CD4-positive, alpha-beta T cell treated with Interleukin-1 beta for 1 hour (primary cell): ENCODE measurements around the gene ALDH1A1.

Experiments
- DNase-seq, 2 donors: peaks; one replicate each; pipeline ENCODE4 v3.0.0-alpha.2; 2020 to 2022

ALDH1A1 gene

DNA sequence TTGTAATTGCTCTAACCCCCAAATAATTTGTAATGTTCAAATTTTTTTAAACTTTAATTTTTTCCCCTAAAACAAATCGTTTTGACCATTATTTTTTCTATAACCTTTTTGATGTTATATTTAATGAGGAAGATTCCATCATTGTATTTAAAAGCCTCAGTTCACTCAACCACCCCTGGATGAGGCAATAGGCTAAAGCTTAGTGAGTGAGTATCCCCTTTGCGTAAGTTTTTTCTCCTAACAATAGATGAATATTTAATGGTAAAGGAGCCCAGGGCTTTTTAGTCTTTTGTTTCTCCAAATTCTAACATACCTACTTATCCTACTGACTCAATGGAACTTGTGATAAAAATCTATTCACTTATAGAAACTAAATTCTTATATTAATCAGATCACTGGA is 38.1 kb downstream of the ALDH1A1 start:
- no peak for DNase-seq

DNA sequence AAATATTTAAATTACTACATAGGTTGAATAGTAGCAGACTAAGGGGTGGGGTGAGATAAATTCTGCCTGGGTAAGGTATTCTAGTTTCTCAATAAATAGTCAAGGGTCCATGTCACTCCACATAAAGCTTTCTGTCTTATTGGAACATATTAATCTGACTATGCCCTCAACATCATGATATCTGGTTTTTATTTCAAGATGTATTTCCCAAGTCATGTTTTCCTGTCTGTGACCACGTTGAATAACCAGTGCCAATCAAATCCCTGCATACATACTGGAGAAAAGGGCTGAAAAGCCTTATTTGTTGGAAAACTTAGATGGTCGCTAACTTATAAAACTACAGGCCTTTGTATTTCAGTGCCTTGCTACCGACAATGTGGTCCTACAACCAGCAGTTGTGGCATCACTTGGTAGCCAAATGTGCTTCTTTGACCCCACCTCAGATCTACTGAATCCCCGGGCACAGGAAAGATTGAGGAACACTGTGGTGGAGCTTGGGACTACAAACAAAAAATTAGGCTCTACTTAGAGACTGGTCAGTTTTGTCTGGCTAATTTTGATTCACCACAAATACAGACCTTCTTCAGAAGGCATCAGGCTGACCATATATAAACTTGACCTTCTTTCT is 39.4 kb downstream of the ALDH1A1 start:
- no peak for DNase-seq

DNA sequence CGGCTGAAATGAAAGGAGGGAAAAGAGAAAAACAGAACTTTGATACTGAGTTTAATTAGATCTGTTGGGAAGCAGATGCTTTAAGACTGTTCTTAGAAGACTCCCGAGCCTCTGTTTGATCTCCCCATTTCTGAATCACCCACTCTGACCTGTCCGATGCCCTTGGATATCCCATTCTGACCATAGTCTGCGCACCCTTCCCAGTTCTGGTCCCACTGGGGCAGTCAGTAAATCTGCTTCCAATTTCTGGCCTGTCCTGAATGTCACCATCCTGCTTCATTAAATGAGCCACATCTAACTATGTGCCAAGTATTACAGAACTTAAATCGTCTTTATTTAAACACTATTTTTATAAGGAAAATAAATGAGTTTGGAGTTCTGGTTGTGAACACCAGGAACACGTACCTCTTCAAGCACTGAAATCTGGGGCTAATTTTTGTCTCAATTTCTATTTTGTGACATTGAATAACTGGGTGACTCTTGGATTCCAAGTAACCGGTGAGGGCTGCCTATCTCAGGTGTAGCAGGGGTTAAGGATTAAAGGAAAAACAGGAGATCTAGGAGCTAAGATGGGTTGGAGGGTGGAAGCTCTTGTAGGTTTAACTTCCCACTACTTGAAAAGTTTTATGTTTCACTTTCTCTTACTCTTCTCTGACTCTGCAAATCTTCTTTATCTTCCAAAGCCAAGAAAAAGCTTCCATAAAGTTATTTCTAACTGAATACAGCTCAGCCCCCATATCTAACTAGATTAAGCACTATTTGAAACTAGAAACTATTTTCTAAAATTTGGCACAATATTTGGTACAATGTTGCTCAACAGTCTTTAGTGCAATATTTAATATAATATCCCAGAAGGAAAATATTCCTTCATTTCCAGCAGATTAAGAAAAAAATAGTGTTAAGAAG is 40.1 kb downstream of the ALDH1A1 start:
- DNase-seq: no peak

DNA sequence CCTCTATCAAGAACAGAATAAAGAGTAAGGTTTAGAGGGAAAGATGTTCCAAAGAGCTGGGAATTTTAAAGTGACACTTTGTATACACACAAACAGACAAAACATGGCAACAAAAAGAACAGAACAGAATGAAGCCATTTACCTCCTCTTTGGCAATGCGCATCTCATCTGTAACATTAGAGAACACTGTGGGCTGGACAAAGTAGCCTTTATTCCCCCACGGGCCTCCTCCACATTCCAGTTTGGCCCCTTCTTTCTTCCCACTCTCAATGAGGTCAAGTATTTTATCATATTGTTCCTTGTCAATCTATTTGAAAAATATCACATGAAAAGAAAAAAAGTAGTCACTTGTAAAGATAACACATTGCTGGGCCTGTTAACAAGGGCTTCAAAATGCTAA is 41.0 kb downstream of the ALDH1A1 start:
- DNase-seq: no peak

DNA sequence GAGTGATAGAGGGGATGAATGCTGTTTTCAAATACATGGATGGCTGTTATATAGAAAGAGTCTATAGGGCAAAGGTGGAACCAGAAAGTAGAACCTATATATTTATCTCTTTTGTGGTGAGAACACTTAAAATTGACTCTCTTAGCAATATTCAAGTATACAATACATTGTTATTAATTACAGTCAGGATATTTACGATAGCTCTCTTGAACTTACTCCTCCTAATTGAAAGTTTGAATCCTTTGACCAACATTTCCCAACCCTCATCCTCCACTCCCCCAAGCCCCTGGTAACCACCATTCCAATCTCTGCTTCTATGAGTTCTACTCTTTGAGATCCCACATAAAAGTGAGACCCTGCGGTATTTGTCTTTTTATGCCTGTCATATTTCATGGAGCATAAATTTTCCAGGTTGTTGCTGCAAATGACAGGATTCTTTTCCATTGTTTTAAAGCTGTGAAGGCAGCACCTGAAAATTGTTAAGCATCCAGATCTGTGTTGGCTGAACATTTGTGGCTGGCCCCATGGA is 41.5 kb downstream of the ALDH1A1 start:
- no peak for DNase-seq

DNA sequence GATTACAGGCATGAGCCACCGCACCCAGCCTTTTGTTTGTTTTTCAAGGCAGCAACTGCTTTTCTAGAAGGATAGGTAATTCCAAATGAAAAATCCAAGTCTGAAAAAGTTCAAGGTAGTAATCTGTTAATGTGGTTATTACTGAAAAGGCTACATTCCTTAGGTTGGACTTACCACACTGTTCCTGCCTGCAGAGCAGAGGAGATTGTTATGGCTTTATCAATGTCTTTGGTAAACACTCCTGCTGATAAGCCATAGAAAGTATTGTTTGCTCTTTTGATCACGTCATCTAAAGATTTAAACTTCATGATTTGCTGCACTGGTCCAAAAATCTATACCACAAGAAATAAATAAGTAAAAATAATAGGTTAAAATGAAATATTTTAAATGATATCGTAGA is 43.4 kb downstream of the ALDH1A1 start:
- DNase-seq: no peak

DNA sequence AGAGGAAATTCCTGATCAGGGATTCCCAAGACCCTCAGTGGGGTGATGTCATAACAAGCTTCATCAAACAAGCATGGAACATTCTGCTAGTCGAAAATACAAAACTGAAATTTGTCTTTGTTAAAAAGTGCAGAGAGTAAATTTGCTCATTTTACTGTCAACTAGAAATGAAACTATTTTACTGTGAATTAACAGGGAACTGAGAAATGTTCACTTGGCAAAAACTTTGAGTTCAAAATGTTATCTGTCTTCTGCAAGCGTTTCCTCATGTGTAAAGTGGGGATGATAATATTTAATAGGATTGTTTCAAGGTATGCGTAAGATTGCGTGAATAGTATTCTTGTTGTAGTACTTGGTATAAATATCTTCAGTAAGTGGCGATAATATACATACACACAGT is 45.4 kb downstream of the ALDH1A1 start:
- DNase-seq: no peak

DNA sequence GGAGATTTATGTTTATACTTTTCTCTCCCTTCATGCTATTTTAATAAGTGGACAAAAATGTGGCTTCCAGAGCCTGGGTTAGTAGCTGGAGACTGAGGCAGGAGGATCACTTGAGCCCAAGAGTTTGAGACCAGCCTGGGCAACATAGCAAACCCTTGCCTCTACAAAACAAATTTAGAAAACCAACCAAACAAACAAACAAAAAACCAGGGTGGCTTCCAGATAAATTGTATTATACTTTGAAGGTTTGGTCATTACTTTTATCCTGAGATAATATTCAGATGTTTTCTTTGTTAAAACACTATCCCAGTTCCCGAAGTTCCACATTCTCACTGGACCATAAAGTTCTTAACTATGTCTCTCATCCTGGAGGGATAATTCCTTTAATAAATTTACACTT is 46.0 kb downstream of the ALDH1A1 start:
- no peak for DNase-seq

DNA sequence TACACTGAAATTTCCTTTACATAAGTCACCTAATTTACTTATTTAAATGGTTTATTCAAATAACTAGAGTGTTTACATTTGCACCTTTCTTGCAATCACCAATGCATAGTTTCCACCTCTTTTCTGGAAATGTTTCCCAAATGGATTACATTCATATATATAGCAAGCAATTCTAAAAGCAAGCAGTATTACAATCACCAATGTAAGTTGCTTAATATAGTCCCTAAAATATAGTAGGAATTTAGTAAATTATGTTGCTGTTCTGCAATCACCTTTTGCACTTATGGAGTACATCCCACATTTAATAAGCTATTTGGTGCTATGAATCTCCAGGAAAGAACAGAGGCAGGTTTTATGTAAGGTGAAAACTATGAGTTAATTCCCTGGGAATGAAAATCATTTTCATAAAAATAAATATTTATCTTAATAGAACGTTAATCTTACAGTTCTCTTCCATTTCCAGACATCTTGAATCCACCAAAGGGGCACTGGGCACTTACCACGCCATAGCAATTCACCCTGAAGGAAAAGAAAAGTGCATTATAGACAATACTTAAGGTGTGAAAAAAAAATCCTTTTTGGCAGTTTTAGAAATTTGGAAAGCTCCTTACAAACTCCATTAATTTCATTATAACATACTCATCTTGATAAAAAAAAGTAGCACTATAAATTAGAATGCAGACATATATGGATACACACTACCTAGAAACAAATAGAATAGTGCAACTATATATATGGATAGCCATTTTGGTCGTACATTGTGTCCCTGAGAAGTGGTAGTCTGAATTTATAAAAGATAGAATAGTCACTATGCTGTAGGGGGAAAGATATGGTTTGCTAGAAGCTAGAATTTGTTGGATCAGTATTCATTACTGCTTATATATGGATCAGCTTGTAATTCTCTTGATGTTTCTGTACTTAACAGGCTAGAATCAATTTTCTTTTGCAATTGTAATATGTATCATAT is 47.1 kb downstream of the ALDH1A1 start:
- DNase-seq: no peak

DNA sequence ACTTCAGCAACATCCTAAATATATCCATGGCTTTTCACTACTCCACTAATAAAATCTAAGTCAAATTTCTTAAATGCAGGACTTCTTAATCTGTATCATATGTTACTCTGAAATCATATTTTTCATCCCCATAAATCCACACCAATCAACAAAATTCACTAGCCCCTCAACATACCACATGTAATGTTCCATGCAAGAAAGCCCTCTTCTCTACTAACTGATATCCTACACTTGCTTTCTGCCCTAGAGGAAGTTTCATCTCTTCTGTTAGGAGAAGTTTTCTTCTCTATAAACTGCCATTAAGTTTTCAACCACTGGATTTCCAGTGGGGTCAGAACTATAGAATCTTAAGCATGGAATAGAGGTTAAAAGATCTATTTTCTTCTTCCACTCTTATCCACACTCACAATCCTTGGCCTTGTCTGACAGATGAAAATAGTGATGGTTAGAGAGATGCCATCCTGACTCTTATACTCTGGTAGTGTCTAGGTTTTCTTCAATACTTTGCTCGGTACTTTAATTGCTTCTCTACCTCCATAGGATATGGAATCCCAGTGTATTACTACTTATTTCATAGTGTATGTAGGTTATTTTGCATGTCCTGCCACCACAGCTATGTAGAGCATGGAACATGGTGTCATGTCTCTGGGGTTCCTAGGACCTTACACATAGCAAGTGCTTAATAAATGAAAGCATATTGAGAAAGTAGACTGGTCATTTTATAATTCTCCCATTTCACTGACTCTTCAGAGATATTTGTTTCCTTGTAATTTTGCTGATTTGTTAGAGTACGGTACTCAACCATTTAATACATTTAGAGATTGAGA is 48.4 kb downstream of the ALDH1A1 start:
- DNase-seq: no peak

DNA sequence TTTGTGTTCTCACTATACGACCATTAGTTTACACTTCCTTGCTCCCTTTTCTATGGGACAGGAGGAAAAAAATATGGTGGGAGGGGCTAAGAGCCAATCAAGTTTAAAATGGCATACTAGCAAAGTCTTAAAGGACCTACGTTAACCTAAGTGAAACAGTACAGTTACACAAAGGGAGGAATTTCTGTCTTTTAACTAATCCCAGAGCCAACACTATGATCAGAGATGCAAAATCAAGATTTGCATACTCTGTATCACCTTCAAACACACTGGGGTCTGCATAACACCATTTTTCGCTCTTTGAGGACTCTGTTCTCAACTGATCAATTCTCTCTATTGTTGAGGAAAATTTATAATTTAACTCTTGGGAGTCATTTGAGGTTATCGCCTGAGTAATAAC is 49.8 kb downstream of the ALDH1A1 start:
- DNase-seq: no peak

DNA sequence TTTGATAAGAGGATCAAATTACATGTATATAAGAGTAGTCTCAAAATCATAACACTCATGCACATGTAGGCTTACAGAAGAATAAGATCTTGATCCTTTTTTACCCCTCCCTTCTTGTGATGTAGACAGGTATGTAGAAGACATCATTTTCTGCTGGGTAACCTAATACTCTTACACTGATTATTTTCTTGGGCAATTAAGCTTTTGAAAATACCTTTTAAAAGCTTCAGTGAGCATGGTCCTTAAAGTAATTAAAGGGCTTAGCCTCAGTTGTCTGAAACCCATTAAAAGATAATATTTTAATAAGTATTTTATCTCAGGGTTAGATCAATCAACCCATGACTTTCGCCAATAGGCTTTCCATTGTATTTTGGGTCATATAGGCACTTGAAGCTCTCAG is 50.6 kb downstream of the ALDH1A1 start:
- no peak for DNase-seq

DNA sequence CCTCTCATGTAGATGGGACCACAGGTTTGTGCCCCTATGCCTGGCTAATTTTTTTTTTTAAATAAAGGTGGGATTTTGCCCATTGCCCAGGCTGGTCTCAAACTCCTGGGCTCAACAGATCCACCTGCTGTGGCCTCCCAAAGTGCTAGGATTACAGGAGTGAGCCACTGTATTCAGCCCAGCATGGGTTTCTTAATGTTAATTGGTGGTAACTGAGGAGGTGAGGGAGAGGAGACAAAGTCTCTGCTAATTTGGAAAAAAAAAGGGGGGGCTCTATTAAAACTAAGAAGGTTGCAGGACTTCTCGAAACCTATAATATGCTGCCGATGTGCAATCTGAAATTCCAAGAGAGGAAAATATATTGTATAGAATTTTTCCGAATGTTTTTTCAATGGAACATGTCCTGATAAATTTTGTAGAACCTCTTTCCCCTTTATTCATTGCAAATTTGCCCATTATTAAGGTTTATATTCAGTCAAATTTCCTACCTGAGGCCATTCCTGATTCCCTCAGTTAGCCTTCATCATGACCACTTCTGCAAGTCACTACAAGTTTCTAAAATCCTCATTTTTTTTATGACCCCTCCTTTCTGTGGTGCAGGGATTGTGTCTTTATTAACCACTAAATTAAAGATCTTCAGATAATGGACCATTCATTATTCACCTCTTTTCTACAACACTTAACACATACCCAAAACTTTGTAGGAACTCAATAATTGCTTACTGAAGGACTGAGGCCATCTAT is 52.9 kb downstream of the ALDH1A1 start:
- DNase-seq: no peak

DNA sequence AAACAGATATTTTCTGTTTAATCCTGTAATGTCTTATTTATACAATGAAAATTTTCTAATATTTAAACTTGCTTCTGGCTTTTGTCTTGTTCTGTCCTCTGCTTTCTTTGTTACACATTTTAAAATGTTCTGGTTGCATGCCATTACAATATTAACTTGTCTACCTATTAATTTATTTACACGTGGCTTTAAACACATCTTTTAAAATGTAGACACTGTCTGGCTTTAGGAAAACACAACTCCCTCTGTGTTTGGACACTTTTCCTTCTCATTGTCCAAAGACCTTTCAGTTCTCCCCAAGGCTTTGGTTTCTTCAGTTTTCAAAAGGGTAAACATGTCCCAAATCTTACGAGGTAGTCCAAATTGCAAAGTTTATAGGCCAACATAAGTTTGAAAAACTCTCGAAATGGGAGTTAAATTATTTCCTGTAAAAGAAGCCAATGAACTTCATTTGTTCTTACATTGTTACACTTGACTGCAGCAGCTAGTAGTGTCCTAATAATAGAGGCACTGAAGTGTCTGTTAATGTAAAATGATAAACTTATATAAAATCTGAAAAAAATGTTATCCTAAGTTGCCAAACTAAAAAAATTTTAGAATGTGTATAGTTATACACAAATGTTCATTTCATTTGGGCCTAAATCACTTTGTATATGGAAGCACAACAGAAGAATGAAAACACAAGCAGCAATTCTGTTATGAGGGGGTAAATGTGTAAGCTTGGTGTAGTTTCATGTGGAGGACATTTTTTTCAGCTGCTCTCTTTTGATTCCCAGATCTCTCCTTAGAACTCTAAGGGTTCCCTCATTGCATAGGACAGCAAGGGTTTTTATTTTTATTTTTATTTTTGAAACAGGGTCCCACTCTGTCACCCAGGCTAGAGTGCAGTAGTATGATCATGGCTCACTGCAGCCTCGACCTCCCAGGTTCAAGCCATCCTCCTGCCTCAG is 53.8 kb downstream of the ALDH1A1 start:
- no peak for DNase-seq

DNA sequence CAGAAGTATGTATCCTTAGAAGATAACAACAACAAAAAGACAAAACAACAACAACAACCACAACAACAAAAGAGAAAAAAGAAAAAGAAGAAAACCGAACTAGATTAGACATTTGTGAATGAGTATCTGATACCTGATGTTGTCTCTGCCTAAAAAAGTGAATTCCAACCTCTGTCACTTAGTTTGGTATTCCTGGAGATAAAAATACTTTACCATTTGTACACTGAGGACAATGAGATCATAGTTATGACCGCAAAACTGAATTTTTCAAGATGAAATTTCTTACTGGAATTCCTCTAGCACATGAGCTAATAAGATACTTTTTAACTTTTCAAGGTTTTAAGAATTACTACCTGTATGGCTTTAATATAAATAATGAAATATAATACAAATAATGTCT is 54.5 kb downstream of the ALDH1A1 start:
- DNase-seq: no peak

DNA sequence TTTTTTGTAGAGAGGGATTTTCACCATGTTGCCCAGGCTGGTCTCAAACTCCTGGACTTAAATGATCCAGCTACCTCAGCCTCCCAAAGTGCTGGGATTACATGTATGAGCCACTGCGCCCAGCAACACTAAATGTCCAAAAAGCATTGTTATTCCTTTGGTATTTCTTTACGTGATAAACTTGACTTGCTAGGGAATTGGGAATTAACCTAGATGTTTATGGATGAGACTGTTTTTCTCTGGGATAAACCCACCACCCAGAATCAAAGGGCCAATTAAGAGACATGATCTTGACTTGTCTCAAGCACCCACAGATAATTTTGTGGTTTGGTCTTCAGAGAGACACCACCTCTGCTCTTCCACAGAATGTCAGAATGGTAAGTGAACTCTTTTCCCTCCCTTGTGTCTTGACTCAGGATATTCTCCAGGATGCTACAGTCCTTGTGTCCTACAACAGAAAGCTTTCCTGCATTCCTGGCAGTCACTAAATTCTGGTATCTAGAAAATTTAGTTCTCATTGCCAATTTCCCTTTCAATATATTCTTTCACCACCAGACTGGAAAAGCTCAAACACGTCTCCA is 55.7 kb downstream of the ALDH1A1 start:
- no peak for DNase-seq

DNA sequence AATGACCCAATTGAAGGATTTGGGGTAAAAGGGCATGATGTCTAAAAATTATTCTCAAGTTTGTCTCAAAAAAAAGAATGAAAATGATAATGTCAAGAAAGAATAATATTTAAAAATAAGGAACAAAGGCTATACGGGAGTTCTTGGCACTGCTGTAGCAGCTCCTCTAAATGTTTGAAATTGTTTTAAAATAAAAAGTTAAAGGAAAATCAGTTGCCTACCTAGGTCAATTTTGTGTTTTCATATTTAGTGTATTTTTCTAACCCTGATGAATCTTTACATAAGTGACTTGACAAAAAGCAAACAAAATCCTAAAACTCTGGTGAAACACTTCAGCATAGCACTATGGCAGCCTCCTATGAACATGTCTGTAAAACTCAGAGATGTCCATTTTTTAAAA is 56.4 kb downstream of the ALDH1A1 start:
- no peak for DNase-seq

DNA sequence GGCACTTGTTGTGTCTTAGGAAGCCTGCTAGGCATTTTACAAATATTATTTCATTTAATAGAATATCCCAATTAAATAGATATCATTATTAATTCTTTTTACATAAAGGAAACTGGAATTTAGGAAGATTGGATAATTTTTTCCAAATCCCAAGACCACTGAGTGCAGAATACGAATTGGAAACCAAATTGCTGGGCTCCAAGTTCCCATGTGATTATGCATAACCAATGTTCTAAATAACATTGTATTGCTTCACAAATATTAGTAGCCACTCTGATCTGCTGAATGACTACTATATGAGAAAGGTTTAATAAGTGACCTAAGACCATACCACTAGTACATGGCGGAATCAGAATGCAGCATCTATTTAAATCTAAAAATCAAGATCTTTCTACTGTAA is 57.7 kb downstream of the ALDH1A1 start:
- DNase-seq: no peak

DNA sequence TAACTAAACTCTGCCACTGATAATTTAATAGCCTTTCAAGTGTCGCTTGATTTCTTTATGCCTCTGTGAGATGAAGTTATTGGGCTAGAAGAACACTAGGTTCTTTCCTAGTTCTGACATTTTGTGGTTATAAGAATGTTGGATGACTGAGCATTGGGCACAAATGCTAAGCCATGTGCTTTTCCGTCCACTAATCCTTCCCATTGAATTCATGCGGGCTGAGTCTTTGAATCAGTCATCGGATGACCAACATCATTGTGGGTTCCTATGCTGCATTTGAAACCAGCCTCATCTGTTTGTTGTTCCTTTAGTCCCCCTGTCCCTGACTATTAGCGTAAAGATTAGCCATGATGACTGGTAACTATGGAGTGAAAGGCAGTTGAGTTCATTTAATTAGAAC is 58.5 kb downstream of the ALDH1A1 start:
- DNase-seq: no peak

DNA sequence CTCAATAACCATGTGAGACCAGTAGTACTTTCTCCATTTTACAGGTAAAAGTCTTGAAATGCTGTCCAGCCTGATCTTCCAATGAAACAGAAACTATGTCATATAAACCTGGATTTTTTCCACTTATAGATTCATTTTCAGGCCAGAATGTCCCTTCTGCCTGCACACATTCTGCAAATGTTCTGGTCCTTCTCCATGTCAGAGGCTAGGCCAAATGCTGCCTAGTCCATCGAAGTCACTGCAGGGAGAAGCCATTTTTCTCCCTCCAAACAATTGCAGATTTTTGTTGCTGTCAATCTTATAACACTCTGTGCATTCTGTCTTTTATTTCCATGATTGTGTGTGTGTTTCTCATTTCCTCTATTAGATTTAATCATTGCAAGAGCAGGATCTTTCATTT is 59.4 kb downstream of the ALDH1A1 start:
- no peak for DNase-seq
